Stimulated activated CD4-positive, alpha-beta T cell treated with anti-CD3 and anti-CD28 coated beads, Interleukin-4, amount 100 ng/mL, for 48 hours (primary cell): ENCODE data around the gene MBOAT2.

ENCODE experiments used
- DNase-seq, 2 donors: peaks; one replicate each; pipeline ENCODE4 v3.0.0-alpha.2; 2020; ENCODE audit warnings: low read depth in 2 of 2

MBOAT2 gene

GRCh38 chr2:8858264-8858663, 145.2 kb downstream of the MBOAT2 start:
- no peak for DNase-seq

DNA sequence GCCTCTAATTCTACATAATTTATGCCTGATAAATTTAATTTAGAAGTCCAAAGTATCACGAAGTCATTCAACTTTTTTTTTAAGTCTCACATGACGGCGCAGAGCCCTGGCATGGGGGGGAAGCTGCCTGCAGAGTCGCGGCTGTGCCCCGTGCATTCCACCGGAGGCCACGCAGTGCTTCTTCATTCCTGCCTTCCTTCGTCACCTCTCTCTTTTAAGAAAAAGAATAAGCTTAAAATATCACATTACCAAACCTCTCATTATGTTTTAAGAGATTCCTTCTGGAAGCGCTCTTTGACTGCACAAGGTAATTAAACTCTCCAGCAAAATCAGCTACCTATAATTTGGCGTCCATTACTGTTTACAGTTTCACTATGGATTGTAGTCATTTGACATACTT, 145.8 kb downstream of the MBOAT2 start:
- no peak for DNase-seq

GRCh38 chr2:8856176-8856575, 147.3 kb downstream of the MBOAT2 start:
- no peak for DNase-seq

DNA sequence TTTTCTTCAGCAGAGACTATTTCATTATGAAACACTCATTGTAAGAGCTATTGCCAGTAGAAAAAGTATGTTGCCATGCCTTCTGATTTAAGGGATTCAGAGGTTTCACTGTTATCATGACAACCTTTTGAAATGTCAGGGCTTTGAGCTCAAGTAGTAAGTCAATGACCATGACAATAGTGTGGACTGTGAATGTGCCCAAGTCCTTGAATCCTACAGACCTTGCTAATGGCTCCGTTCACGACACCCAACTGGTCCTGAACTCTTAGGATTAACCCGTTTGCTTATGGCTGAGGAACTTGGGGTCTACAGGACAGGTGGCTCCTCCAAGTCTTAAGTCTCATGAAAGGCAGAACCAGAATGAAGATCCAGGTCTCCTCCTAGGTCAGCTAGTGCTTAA, 148.5 kb downstream of the MBOAT2 start:
- DNase-seq: no peak

- no peak for DNase-seq
These were observed 150.1 kb downstream of the MBOAT2 start for GRCh38 chr2:8853426-8853825.

- DNase-seq: no peak
These were observed 151.5 kb downstream of the MBOAT2 start for GRCh38 chr2:8851811-8852560.

- no peak for DNase-seq
These were observed 152.5 kb downstream of the MBOAT2 start for GRCh38 chr2:8850845-8851487.

DNA sequence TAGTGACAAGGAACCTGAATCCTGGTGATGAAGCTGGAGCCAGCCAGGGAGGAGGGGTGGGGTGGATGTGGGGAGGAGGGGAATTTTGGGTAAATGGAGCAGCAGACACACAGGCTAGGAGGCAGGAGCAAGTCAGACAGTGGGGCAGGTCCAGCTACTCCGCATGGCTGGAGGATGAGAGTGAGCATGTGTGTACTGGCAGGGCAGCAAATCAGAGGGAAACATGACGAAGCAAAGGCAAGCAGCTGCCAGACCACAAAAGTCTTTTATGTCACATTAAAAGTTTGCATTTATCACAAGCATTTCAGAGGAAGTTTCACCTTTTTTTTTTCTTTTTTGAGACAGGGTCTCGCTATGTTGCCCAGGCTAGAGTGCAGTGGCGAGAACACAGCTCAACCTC, 154.2 kb downstream of the MBOAT2 start:
- no peak for DNase-seq

DNA sequence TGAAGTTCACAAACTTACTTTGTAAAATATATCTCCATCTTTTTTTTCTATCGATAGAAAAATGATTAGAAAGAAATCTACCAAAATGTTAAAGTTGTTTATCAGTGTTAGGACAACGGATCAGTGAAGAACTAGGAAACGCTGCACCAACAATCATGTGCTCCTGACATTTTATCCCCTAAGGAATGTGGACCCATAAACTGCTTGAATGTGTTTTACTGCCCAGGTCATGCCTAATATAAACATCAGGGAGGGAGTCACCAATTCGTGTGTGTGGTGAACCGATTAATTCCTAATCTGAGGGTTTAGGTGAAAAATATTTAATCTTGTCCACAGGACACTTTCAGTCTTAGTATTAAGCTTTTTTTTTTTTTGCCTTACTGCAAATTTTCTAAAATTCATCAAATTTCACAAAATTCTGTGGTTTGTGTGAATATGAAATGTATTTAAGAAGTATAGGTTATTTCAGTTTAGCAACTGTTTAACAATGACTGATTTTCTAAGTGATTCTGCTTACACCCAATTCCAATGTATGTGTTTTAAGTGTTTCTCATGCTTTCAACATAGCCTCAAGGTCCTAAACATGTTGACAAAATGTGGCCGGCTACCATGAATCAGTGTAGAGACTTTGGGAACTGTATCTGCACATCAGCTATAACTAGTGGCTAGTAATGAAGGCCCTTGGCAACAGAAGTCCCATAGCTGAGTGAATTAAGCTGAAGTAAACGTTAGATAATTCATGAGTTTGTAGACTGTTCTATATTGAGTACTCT, 155.0 kb downstream of the MBOAT2 start:
- DNase-seq: no peak

GRCh38 chr2:8847400-8847799, 156.1 kb downstream of the MBOAT2 start:
- no peak for DNase-seq

- no peak for DNase-seq
These were observed 161.6 kb downstream of the MBOAT2 start for GRCh38 chr2:8841932-8842331.

DNA sequence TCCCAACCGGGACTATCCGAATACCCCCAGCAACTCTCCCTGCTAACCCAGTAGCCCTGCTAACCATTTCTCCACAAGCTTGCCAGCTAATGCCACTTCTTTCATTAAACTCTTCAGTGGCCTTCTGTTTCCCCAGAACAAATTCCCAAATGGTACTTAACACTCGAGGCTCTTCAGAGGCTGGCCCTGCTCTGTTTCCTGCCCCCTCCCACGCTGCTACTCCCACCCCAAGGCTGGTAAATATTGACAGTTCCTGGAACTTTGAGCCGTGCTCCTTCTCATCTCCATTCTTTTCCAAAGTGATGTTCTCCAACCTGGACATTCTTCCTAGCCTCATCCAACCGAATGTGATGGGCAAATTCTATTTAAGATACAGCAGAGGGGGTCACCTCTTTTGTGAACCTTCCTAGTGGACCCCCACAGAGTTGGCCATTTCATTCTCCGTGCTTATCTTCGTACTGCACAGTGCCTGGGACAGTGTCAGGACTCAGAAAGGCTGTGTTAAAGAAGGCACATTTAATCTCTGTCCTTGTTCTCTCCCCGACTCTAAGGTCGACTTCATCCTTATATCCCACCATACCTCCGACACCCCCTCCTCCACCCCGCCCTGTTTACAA, 162.9 kb downstream of the MBOAT2 start:
- DNase-seq: no peak

DNA sequence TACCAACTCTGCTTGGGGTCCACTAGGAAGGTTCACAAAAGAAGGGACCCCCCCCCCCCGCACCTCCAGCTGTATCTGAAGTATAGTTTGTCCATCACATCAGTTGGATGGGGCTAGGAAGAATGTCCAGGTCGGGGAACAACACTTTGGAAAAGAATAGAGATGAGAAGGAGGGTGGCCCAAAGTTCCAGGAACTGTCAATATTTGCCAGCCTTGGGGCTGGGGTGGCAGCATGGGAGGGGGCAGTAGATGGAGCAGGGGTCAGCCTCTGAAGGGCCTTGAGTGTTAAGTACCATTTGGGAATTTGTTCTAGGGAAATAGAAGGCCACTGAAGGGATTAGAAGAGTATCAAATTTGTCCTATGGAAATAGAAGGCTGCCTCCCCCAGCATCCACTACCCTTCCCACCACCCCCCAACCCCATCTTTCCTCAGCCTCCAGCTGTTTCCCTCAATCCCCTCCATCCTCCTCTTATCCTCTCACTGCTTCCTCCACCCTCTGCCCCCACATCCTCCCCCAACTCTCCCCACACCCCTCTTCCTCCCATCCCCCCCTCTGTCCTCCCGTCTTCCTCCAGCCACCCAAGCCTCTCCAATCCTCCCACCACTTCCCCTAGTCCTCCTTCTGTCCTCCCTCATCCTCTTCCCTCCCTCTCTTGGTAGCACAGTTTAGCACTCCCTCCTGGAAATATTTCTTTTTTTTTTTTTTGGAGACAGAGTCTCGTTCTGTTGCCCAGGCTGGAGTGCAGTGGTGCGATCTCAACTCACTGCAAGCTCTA, 164.1 kb downstream of the MBOAT2 start:
- DNase-seq: no peak

GRCh38 chr2:8837795-8838140, 165.7 kb downstream of the MBOAT2 start:
- no peak for DNase-seq

DNA sequence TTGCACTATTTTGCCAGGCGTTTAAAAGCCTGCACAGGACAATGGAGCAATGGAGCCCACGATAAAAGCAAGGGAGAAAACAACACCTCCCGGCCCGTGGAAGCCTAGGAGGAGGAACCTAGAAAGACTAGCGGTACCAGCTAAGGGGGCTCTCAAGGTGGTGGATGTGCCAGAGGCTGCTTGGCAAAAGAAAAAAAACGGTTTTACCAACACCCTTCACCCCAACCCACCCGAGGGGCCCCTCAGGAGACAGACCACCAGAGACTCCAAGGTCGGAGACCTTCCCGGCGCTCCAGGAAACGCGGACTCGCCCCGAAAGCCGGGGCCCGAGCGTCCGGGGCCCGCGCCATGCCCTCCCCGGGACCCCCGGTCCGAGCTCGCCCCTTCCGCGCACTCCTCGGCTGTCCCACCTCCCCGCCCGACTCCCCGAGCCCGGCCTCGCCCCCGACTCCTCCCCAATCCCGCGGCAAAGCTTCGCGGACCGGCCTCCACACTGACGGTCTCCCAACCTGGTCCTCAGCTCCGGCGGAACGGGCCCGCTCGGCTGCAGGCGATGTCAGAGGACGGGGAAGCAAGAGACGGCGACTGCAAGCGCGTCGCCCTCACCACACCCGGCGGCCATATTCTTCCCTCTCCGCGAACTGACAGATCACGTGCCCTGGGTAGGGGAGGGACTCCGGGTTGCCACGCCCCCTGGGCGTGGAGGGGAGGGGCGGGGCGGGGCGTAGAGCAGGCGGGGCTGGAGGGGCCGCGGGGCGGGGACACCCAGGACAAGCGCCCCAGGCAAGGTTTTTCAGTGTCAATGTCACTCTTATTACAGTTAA, 166.3 kb downstream of the MBOAT2 start, which contains the start of gene KIDINS220:
TSS of gene KIDINS220 (minus strand) at position 643 of the 824 bp plus-strand sequence. CDS start 10,520 bp downstream, outside the sequence.
- peak; percentile 70 to 79 for DNase-seq

- DNase-seq: no peak
These were observed 168.2 kb downstream of the MBOAT2 start for GRCh38 chr2:8835279-8835678.

- no peak for DNase-seq
These were observed 169.6 kb downstream of the MBOAT2 start for GRCh38 chr2:8833853-8834252.

DNA sequence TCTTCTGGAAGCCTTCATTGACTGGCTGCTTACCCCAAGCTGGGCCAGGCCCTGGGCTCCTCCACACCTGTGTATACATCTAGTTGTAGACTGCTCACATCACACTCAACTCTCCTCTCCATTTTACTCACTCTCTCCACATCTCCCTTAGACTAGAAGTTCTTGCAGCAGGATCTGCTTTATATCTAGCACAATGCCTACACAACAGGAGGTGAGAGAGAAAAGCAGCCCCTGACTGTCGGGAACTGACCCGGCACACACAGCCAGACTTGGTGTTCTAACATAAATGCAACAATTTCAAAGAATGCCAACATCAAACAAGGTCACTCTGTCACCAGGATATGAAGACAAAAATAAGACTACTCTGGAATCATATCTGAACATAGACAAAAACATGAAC, 172.0 kb downstream of the MBOAT2 start:
- no peak for DNase-seq

DNA sequence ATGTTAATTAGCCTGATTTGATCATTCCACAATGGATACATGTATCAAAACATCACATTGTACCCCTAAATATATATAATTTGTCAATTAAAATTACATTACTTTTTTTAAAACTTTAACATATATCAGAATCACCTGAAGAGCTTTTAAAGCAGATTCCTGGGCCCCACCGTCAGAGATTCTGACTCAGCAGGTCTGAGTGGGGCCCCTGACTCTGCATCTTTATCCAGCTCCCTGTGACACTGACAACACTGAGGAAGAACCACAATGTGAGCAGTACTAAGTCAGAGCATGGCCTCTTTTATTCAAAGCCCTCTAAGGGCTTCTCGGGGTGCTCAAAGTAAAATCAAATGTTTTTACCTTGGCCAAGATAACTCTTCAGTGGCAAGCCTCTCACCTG, 175.8 kb downstream of the MBOAT2 start:
- DNase-seq: no peak

DNA sequence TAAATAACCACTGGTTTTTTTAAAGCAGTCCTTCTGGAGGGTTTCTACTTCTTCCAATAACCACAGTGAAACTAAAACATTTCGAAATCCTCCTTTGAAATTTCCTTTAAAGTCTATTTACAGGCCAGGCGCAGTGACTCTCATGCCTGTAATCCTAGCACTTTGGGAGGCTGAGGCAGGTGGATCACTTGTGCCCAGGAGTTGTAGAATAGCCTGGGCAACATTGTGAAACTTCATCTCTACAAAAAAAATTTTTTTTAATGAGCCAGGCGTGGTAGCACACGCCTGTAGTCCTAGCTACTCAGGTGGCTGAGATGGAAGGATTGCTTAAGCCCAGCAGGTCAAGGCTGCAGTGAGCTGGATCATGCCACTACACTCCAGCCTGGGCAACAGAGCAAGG, 181.3 kb downstream of the MBOAT2 start:
- DNase-seq: no peak
